NCI-H748 treated with DMSO at 0.1 percent for 48 hours (cell line): ENCODE results near the gene SLC6A2.
A peak's percentile ranks its signal among the peaks of the same experiment; 100 is the strongest.
"Not testable (repeated sequence)": the region's sequence is repeated elsewhere in the genome, so short reads cannot be mapped to it uniquely, and the experiment has no call there.

Experiments
- DNase-seq: peaks from one replicate; lab custom pipeline; 2025; lab: John Stamatoyannopoulos, UW

The SLC6A2 gene

DNA sequence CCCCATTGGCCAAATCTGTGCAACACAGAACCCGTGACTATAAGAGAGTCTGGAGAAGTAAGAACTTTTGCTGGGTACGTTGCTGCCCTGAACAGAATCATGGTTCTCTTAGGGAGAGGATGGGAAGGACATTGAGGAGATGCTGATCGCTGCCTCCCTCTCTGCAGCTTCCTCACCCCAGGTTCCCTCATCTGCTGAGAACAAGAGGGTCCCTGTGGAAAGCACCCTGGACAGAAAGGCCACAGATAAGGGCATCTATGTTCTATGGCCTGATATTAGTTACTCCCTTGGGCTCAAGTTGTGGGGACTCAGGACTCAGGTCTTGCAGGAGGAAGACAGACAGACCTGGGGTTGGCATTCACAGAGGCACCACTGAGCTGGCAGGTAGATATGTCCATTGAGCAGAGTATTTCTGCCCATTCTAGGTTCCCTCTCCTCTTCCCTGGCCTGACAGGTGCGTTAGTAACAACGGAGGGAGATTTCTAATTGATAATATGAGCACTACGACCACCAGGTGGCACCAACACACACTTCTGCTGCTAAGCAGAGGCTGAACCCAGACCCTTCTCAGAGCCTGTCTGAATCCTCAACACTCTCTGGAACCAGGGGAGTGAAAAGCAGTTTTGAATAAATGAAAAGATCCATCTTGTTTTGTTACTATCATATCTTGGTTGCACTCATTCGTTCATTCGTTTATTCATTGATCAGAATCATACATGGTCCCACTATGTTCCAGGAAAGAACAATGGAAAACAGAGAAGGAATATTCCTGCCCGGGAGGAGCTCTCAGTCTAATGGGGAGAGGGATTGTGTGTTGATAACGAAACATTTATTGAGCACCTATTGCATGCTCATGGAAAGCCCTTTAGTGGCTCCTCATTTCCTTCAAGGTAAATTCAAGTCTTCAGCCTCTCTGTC, 56.4 kb downstream of the SLC6A2 start:
- DNase-seq: peak; percentile 60

DNA sequence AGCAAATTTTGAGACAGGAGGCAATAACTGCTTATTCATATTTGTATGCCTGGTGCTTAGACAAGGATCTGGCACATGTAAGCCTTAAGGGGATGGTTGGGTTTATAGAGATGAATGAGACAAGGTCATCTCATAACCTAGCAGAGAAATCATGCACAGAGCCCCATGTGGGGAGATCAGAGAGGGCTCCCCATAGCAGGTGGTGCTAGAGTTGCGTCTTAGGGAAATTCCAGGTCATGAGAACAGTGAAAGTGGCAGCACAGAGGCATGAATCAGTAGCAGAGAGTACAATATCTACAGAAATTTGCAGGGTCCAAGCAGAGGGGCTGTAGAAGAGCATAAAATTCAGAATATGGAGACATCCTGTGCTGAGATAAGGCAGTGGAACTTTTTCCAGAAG, 57.3 kb downstream of the SLC6A2 start:
- DNase-seq: no peak

DNA sequence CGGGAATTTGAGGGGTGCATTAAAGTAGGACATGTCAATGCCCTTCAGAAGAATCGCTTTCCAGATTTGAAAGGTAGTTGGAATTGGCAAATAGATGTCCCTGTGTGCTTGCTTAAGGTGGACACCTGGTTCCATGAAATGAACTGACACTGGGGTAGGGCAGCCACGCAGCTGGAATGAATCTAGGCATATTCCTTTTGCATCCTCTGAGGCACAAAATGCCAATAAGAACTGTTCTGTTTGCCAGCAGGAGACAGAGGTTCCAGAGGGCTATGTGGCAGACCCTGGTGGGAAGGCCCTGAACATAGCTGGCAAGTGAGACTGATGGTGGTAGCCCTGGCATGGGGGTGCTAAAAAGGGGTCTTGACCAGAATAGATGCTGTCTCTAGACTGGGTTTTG, 61.5 kb downstream of the SLC6A2 start:
- no peak for DNase-seq

DNA sequence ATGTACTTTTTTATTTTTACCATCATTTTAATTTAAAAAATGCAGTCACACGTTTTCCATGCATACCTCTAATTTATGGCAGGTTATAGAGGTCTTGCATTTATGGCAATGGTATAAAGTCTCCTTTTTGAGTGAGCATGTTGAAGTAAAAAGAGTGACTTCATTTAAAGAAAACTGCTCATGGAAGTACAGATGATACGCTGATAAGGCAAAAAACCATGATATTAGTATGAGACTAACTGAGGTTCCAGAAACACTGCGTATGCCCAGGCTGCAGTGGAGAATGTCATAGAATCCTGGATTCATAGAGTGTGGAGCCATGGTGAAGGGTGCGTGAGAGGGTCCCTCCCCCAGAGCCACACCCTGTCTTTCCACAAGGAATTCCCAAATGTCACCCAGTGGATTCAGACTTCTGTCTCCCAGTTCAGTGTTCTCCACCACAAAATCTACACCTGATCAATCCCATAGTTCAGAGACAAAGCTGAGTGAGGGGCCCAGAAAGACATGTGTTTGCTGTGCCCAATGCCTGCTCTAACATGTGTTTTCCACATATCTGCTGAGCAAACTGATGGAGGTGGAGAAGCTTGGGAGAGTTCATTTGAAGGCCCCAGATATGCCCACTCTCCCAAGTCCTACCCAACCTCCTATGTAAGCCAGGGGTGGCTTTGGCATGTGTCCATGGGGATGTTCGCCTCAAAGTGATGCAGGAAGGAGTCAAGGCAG, 69.4 kb downstream of the SLC6A2 start:
- DNase-seq: no peak

DNA sequence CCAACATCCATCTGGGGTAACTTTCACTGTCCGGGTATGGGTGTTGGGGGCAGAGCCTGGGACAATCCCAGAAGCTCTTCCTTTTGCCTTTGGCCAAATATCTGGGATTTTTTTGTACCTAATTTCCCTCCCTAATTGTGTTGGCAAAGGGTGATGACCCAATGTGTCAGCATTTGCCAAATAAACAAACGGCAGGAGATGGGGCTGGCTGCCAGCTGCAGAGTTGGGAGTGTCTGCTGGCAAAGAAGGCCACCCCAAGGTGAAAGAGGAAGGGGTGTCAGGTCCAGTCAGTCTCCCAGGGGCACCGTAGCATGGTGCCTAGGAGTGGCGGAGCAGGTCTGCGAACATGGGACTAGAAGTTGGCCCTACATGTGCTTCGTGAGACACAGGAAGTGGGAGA, 73.0 kb downstream of the SLC6A2 start:
- no peak for DNase-seq

DNA sequence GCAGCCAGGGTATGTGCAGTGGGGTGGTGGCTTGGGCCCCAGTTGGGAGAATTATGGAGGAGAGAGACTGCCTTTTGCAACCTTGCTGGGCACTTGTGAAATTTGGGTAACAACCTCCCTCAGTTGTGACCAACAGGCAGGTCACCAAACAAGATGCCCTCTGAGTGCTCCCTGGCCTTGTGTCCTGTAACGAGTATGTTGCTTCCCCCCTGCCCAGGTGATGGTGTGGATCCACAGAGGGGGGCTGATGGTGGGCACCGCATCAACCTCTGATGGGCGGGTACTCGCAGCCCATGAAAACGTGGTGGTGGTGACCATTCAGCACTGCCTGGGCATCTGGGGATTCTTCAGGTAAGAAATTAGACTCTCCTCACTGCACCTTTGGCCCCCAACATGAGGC, 74.3 kb downstream of the SLC6A2 start:
- no peak for DNase-seq

DNA sequence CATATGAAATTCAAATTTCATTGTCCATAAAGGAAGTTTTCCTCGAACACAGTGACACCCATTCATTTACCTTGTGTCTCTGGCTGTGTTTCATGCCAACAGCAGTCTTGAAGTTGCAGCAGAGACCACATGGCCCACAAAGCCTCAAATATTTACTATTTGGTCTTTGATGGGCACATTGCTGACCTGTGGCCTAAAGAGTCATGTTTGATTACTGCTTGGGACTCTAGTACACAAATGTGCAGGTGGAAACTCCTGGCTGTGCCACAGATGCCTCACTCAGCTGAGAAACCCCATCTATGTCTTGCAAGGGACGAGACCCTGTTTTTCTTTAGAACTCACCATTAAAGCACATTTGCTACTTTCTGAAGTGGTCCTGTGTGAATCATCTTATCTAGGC, 76.7 kb downstream of the SLC6A2 start:
- DNase-seq: no peak

DNA sequence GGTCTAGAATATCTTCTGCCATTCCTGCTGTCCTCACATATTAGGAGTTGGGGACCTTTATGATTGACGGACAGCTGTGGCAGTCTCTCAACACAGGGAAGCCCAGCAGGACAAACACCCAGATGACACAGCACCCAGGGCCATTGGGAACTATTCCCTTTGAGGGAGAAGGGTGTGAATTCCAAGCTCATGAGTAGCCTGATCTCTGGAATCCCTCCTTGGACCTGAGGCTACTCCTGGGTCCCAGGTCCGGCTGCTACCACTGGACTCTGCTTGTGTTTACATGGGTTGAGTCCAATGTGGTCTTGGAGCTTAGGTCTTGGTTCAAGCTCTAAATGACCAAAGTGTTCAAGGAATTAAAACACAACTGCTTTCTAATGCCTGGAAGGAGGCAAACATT, 78.9 kb downstream of the SLC6A2 start:
- DNase-seq: no peak

DNA sequence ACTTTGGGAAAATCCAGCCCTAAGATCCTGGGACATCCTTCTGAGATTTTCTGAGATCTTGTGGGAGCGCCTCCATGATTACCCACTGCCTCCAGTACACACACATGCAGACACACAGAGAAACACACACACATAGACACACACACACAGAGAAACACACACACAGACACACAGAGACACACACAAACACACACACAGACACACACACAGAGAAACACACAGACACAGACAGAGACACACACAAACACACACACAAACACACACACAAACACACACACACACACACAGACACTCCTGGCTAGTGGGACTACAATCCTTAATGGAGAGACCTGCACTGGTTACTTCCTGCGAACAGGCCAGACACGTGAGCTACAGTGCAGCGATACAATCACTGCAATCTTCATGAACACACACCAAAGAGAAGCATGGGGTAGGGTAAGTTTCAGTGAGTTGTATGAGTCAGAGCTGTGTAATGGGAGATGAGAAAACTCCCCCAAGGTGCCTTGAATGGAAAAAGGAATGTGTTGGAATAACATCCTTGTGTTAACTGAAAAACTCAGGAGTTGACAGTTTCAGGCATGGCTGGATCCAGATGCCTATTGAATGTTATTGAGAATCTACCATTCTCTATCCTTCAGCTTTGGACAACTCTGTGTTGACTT, 79.5 kb downstream of the SLC6A2 start:
- DNase-seq: no peak

DNA sequence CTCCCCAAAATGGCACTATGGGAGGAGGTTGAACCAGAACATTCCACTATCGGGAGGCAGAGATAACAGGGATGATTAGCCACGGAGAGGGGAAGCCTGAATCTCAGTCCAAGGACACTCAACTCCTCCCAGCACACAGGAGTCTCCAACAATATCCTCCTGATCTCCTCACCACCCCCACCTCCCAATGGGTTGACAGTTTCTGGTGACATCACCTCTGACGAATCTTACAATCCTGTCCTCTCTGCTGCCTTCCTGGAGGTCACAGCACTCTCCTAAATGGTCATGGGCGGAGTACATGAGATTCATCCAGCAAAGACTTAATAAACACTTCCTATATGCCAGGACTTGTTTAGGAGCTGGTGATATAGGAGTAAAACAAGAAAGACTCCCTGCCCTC, 80.9 kb downstream of the SLC6A2 start:
- DNase-seq: no peak

DNA sequence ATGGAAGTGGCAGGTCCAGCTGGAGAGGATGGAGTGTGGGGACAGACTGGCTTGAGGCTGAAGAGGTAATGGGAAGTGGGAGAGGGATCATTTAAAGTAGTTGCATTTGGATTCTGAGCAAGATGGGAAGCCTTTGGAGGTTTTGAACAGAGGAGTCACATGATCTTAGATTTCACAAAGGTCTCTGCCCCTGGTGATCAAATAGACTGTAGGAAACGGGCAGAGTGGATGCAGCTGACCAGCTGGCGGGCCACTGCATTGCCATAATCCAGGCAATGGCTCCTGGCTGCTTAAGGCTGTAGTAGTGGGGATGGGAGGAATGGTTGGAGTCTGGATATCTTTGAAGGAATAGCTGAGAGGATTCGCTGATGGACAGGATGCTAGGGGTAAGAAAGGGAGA, 81.5 kb downstream of the SLC6A2 start:
- DNase-seq: no peak

DNA sequence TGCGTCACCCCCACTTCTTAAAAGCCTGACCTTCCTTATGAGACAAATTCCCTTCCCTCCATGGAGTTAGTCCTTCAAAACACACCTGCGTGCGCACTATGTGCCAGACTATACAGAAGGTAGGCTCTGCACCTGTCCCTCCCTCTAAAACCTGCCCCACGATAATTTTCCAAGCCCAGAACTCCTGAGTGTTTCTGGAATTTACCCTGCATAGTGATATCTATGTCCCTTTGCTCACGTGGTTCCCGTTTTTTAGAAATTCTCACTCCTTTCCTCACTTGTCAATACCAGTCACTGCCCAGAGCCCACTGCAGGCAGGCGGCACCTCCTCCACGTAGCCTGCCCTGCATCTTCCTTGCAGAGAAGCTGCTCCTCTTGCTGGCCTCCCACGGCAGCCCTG, 82.2 kb downstream of the SLC6A2 start:
- DNase-seq: no peak

DNA sequence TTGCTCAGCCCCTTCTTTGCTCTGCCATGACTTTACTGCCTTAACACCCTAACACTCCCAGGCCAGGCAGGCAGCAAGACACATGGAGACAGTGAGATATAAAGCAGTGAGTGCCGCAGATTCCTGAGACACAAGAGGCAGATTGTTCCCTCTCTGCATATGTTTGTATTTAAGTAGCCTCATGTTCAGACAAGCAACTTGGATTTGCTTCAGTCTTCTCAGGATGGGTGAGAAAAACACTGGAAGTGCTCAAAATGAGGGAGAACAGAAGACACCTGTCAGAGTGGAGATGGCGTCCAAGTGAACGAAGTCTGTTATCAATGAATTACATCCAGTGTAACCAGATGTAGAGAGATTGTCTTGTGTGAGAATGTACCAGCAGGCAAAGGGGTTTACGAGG, 90.3 kb downstream of the SLC6A2 start:
- DNase-seq: no peak

DNA sequence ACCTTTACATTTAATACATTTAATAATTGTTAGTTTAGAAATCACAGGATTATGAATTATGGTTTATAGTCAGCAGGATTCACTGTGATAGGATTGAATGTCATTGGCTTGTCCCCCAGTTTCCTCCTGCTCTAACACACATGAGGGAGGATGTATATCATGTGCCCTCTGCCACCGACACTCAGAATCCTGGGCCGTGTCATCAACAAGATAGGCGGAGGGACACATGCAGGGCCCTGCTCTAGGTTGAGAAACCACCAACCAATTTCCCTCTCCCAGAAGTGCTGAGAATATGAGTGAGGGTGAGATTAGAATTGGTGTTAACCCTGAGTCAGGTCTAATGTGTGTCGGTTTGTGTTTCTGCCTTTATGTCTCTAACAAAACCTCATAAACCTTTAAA, 92.0 kb downstream of the SLC6A2 start:
- DNase-seq: no peak

DNA sequence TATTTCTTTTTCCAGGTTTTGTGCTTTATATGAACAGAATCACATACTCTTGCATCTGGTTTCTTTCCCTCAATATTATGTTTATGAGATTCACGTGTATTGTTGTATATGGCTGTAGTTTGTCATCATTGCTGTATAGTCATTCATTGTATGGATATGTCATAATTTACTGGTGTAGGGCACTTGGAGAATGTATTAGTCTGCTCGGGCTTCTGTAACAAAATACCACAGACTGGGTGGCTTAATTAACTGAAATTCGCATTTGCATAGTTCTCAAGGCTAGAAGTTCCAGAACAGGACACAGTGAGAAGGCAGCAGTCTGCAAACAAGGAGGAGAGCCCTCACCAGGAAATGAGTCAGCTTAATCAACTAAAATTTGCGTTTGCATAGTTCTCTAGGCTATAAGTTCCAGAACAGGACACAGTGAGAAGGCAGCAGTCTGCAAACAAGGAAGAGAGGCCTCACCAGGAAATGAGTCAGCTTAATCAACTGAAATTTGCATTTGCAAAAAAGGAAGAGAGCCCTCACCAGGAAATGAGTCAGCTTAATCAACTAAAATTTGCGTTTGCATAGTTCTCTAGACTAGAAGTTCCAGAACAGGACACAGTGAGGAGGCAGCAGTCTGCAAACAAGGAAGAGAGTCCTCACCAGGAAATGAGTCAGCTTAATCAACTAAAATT, 96.8 kb downstream of the SLC6A2 start:
- not testable (repeated sequence) for DNase-seq

DNA sequence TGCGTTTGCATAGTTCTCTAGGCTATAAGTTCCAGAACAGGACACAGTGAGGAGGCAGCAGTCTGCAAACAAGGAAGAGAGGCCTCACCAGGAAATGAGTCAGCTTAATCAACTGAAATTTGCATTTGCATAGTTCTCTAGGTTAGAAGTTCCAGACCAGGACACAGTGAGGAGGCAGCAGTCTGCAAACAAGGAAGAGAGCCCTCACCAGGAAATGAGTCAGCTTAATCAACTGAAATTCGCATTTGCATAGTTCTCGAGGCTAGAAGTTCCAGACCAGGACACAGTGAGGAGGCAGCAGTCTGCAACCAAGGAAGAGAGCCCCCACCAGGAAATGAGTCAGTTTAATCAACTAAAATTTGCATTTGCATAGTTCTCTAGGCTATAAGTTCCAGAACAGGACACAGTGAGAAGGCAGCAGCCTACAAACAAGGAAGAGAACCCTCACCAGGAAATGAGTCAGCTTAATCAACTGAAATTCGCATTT, 97.4 kb downstream of the SLC6A2 start:
- DNase-seq: not testable (repeated sequence)
